Heart left ventricle (tissue), 13 donors: ENCODE measurements around the gene THBD.

Experiments used
- POLR2A ChIP-seq, 2 donors: fragments of 450-650 bp; IDR thresholded peaks; one replicate each; pipeline ENCODE4 v1.6.1; 2017; ENCODE audit warnings: antibody characterized with exemption in 2 of 2, mild to moderate bottlenecking in 2 of 2, moderate library complexity in 2 of 2
- TF ChIP-seq, protein P1 (sequence below), 12 donors: fragments of 200-600 bp; sonication (generic) in 4 of 12; IDR thresholded peaks; one replicate each; pipeline versions ENCODE4 v1.5.0 to v1.8.0; 2018 to 2022; ENCODE audit warnings: antibody characterized with exemption in 12 of 12, mild to moderate bottlenecking in 5 of 12
- donor health status: ischemic (EF 13 %, LVEDD 7.1; RV severe dilation, severe dysfunction).
- donor health status: DM: no; HTN: yes; CAD: no.
- donor health status: DM: no; HTN: no; CAD: no.
- donor health status: ischemic (EF 25% LVEDD 6.9; RV normal size, moderate dysfunction).
- donor health status: ischemic (EF 25% LVEDD 5.7; RV mildly dilated, moderate dysfunction).
- donor health status: ischemic (EF 35%, LVEDD 5.7; RV mildly dilated, moderate dysfunction).
- donor health status: nonischemic (EF 11% LVEDD 7.7; RV severe dilation, severe dysfunction).
- donor health status: DM: yes; HTN: yes; CAD: no.
- donor health status: PGD.
- donor health status: ischemic (EF 29% LVEDD 5.4; RV normal size, mild dysfunction).
- donor health status: nonischemic (EF 23%, LVEDD 6.1; RV moderate dilation, normal function).

DNA sequence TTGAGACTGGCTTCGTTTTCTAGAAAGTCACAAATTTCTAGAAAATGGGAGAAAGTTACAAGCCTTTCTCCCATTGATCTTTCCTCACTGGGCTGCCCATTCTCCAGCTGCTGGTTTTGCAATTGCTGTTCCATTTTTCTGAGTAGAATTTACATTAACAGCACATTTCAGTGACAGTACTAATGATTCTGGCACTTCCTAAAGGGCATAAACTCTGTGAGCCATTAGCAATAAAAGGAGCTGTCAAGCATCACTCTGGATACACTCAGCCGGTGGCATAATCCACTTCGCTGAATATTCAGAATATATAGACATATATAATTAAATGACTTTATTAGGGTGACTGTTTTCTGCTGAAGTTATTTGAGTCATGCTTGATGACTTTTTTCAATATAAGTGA is 21.1 kb downstream of the THBD start:
- TF ChIP-seq POLR2A (IDR thresholded peaks at IDR 0.05), result no peak
- TF ChIP-seq, protein P1, sequence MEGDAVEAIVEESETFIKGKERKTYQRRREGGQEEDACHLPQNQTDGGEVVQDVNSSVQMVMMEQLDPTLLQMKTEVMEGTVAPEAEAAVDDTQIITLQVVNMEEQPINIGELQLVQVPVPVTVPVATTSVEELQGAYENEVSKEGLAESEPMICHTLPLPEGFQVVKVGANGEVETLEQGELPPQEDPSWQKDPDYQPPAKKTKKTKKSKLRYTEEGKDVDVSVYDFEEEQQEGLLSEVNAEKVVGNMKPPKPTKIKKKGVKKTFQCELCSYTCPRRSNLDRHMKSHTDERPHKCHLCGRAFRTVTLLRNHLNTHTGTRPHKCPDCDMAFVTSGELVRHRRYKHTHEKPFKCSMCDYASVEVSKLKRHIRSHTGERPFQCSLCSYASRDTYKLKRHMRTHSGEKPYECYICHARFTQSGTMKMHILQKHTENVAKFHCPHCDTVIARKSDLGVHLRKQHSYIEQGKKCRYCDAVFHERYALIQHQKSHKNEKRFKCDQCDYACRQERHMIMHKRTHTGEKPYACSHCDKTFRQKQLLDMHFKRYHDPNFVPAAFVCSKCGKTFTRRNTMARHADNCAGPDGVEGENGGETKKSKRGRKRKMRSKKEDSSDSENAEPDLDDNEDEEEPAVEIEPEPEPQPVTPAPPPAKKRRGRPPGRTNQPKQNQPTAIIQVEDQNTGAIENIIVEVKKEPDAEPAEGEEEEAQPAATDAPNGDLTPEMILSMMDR (IDR thresholded peaks at IDR 0.05), result no peak
